Endothelial cell of umbilical vein (primary cell): Measurements from ENCODE around the gene SAMD7. TPM values are rescaled to one million over a fixed set of nuclear protein-coding genes. Genes with fewer than 3 reads are reported as not detected.

ENCODE experiments used
- BruUV-seq: library from RNA; stranded (reverse); fragments of 400-500 nt; replicated peaks from 2 replicates; lab custom pipeline; 2021; lab: Mats Ljungman, UMichigan
- CTCF ChIA-PET: fragments of 300-600, 350-600 bp; sonication (Branson Sonifier 250); formaldehyde crosslinking; loops from one replicate; lab custom pipeline; 2021; ENCODE audit warnings: antibody characterized with exemption, inconsistent platforms; lab: Charles Lee
- POLR2A ChIA-PET: fragments of 300-600, 350-600 bp; sonication (Branson Sonifier 250); formaldehyde crosslinking; loops from one replicate; lab custom pipeline; 2021; ENCODE audit warnings: antibody characterized with exemption, inconsistent platforms; lab: Charles Lee
- DNase-seq: peaks from one replicate; pipeline ENCODE4 v3.0.0-alpha.2; 2011; ENCODE audit warnings: low read depth, low spot score
- FAIRE-seq: peaks from 2 replicates; lab custom pipeline; 2011; peaks lifted over from hg19 to GRCh38; lab: Jason Lieb, UNC
- H2AFZ ChIP-seq: 2 replicates; pipeline ENCODE4 v1.6.0; 2012; ENCODE audit warnings: low read depth, low read length, control low read depth, inconsistent platforms
- H3K27ac ChIP-seq: 2 replicates; pipeline ENCODE4 v1.5.1; 2011; ENCODE audit warnings: low read depth, mild to moderate bottlenecking, control low read depth, low read length, moderate library complexity; ENCODE audit not compliant: insufficient read depth
- H3K27me3 ChIP-seq, 2 experiments: 2 replicates each; pipeline versions ENCODE4 v1.6.0 to v1.6.1; 2011; ENCODE audit warnings: low read length in 2 of 2, mixed read lengths in 1 of 2; ENCODE audit not compliant: control insufficient read depth in 2 of 2, insufficient read depth in 2 of 2
- H3K36me3 ChIP-seq, 2 experiments: 2 replicates in 1 of 2; 3 replicates in 1 of 2; pipeline ENCODE4 v1.5.1; 2011; ENCODE audit warnings: low read length in 2 of 2, mild to moderate bottlenecking in 1 of 2, moderate library complexity in 1 of 2; ENCODE audit not compliant: control insufficient read depth in 2 of 2, insufficient read depth in 2 of 2; ENCODE audit errors: extremely low read depth in 1 of 2
- H3K4me1 ChIP-seq: 3 replicates; pipeline ENCODE4 v1.5.1; 2011; ENCODE audit warnings: mild to moderate bottlenecking, low read length; ENCODE audit not compliant: control insufficient read depth, insufficient read depth; ENCODE audit errors: extremely low read depth
- H3K4me2 ChIP-seq: 2 replicates; pipeline ENCODE4 v1.6.1; 2011; ENCODE audit warnings: low read length, control low read depth, mixed read lengths; ENCODE audit not compliant: insufficient read depth
- H3K4me3 ChIP-seq, 3 experiments: fragments of 200-600 bp in 1 of 3; sonication (generic), shearing (Covaris generic) in 1 of 3; replicated peaks in 1 of 3; 2 replicates each; pipeline ENCODE4 v1.5.1; 2011 to 2016; ENCODE audit warnings: control low read depth in 3 of 3, low read length in 3 of 3, mild to moderate bottlenecking in 2 of 3, inconsistent platforms in 1 of 3, low read depth in 1 of 3, moderate library complexity in 1 of 3; ENCODE audit not compliant: insufficient read depth in 1 of 3
- H3K79me2 ChIP-seq: 2 replicates; pipeline ENCODE4 v1.6.0; 2012; ENCODE audit warnings: low read length, inconsistent platforms; ENCODE audit not compliant: control insufficient read depth, insufficient read depth
- H3K9ac ChIP-seq: replicated peaks from 2 replicates; pipeline ENCODE3; 2011; ENCODE audit warnings: low read length, control low read depth; ENCODE audit not compliant: insufficient read depth; ENCODE audit errors: extremely low read depth
- H3K9me1 ChIP-seq: replicated peaks from 3 replicates; pipeline ENCODE4 v1.6.0; 2011; ENCODE audit warnings: mild to moderate bottlenecking, low read length; ENCODE audit not compliant: control insufficient read depth, insufficient read depth; ENCODE audit errors: extremely low read depth
- H3K9me3 ChIP-seq: replicated peaks from 2 replicates; pipeline ENCODE4 v1.5.1; 2012; ENCODE audit warnings: low read length, inconsistent platforms; ENCODE audit not compliant: control insufficient read depth, insufficient read depth
- H4K20me1 ChIP-seq: replicated peaks from 2 replicates; pipeline ENCODE3; 2011; ENCODE audit warnings: mild to moderate bottlenecking, low read length; ENCODE audit not compliant: control insufficient read depth, insufficient read depth; ENCODE audit errors: extremely low read depth
- EZH2 ChIP-seq: IDR thresholded peaks from 2 replicates; pipeline ENCODE4 v1.6.1; 2012; ENCODE audit warnings: borderline replicate concordance, low read depth, mild to moderate bottlenecking, moderate library complexity, low read length, inconsistent platforms; ENCODE audit not compliant: severe bottlenecking
- FOS ChIP-seq: IDR thresholded peaks from 2 replicates; pipeline ENCODE4 v1.6.1; 2011; ENCODE audit warnings: mild to moderate bottlenecking, low read length, moderate library complexity, borderline replicate concordance; ENCODE audit not compliant: insufficient read depth
- GATA2 ChIP-seq: IDR thresholded peaks from 2 replicates; pipeline ENCODE4 v1.7.0; 2011; ENCODE audit warnings: low read depth, mild to moderate bottlenecking, moderate library complexity, mixed read lengths, low read length; ENCODE audit not compliant: insufficient read length, insufficient read depth
- JUN ChIP-seq: IDR thresholded peaks from 2 replicates; pipeline ENCODE4 v1.6.1; 2011; ENCODE audit warnings: borderline replicate concordance, low read depth; ENCODE audit not compliant: insufficient read length, insufficient read depth
- MAX ChIP-seq: IDR thresholded peaks from 2 replicates; pipeline ENCODE4 v1.6.1; 2011; ENCODE audit not compliant: insufficient read depth, insufficient read length
- MYC ChIP-seq: IDR thresholded peaks from one replicate; pipeline ENCODE4 v1.6.1; 2011; ENCODE audit warnings: mild to moderate bottlenecking, low read depth, low read length
- POLR2A ChIP-seq: IDR thresholded peaks from 2 replicates; pipeline ENCODE4 v1.6.1; 2012; ENCODE audit warnings: low read depth, mild to moderate bottlenecking, control low read depth, low read length
- POLR2AphosphoS5 ChIP-seq: IDR thresholded peaks from 2 replicates; pipeline ENCODE4 v1.6.1; 2012; ENCODE audit warnings: low read depth, mild to moderate bottlenecking, control low read depth, low read length, moderate library complexity; ENCODE audit not compliant: insufficient read depth
- dilution Hi-C: fragments of 300-500 bp; cut with MboI; formaldehyde crosslinking; loops from one replicate; pipeline ENCODE4 v1.15.0; 2019; ENCODE audit warnings: low sequenced_read_pairs; ENCODE audit not compliant: extremely low pct_ligation_motif_present
- intact Hi-C: fragments of 100-400 bp; cut with micrococcal nuclease; formaldehyde crosslinking; loops from one replicate; pipeline ENCODE4 v1.10.0; 2022
- polyA plus RNA-seq, 4 experiments: library from polyadenylated mRNA; depleted of rRNA in 3 of 4; stranded (reverse) in 3 of 4; unstranded in 1 of 4; fragments of >200 nt; gene quantifications; 2 replicates each; pipeline versions ENCODE4 v1.2.1 to v1.2.3, GENCODE V29; 2011 to 2012; ENCODE audit warnings: missing spikeins in 1 of 4
- total RNA-seq: library from RNA; stranded (reverse); gene quantifications from 2 replicates; pipeline ENCODE4 v1.2.3, GENCODE V29; 2021
- TF ChIP-seq, protein P1 (sequence below), 2 donors: IDR thresholded peaks; 1 replicate in 1 of 2; 2 replicates in 1 of 2; pipeline ENCODE4 v1.5.1; 2011; ENCODE audit warnings: low read length in 2 of 2, mild to moderate bottlenecking in 2 of 2, moderate library complexity in 2 of 2, control low read depth in 1 of 2, inconsistent platforms in 1 of 2, low read depth in 1 of 2; ENCODE audit not compliant: insufficient read depth in 1 of 2; ENCODE audit errors: extremely low read depth in 1 of 2

The SAMD7 gene
- total and polyA plus RNA-seq, 2 donors (not counting 3 experiments of a cell fraction or from before 2014, with no cell fraction given): not detected

- H3K4me3 ChIP-seq: no peak overlapping the region
- no peak overlapping the region for H2AFZ ChIP-seq
- H3K9me1 ChIP-seq: no peaks in the 10 kb centered on the region
- intact Hi-C loops (no loop called here), dilution Hi-C loops (no loop called here)
- H3K9me3 ChIP-seq: no peaks in the 10 kb centered on the region
- no TSS peak for BruUV-seq
- H3K27me3 ChIP-seq: peaks cover 25 to 28% of the 10 kb centered on the region in 2 experiments
- no peak overlapping the region for H3K27ac ChIP-seq
- H3K4me1 ChIP-seq: no peaks in the 10 kb centered on the region
- TF ChIP-seq POLR2AphosphoS5 (no peak), GATA2 (no peak), FOS (no peak), POLR2A (no peak), EZH2 (no peak), MAX (no peak), MYC (no peak), JUN (no peak)
- TF ChIP-seq, protein P1, sequence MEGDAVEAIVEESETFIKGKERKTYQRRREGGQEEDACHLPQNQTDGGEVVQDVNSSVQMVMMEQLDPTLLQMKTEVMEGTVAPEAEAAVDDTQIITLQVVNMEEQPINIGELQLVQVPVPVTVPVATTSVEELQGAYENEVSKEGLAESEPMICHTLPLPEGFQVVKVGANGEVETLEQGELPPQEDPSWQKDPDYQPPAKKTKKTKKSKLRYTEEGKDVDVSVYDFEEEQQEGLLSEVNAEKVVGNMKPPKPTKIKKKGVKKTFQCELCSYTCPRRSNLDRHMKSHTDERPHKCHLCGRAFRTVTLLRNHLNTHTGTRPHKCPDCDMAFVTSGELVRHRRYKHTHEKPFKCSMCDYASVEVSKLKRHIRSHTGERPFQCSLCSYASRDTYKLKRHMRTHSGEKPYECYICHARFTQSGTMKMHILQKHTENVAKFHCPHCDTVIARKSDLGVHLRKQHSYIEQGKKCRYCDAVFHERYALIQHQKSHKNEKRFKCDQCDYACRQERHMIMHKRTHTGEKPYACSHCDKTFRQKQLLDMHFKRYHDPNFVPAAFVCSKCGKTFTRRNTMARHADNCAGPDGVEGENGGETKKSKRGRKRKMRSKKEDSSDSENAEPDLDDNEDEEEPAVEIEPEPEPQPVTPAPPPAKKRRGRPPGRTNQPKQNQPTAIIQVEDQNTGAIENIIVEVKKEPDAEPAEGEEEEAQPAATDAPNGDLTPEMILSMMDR (IDR thresholded peaks at IDR 0.05; ENCODE audit: extremely low read depth in 1 of 2, insufficient read depth in 1 of 2, low read depth in 1 of 2, low read length in 2 of 2): no peak
- H3K36me3 ChIP-seq: no peaks in the 10 kb centered on the region
- H4K20me1 ChIP-seq: no peaks in the 10 kb centered on the region
- no peak overlapping the region for H3K9ac ChIP-seq
- DNase-seq (no peak), FAIRE-seq (no peak)
- POLR2A ChIA-PET: no interaction called here
- CTCF ChIA-PET: interaction anchor here (1.6 kb wide), 1 partner anchor 12 kb away, joined by 5 read pairs; the partner anchor contains the start of gene SEC62
- H3K79me2 ChIP-seq: no peaks in the 10 kb centered on the region
- no peak overlapping the region for H3K4me2 ChIP-seq
Observed at GRCh38 chr3:169953462-169954141, 42.2 kb downstream of the SAMD7 start.
